ENCODE results near the gene PRRC2A.

The PRRC2A gene

DNA sequence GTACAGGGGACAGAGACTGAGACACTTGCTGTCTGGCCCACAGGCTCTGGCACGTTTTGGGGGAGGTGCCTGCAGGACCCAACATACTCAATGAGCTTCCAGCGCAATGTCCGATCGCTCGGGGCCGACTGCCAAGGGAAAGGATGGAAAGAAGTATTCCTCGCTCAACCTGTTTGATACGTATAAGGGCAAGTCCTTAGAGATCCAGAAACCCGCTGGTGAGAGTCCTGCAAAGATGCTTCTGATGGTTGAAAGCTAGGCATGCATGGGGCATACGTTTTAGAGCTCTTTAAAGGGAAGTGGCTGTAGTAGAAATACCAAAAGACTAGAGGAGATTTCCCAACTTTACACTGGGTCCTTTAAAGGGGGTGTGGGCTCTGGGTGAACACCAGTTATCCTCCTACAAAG is 2.2 kb downstream of the PRRC2A start:
- DNase-seq (ENCODE audit: low read depth in 3 of 3), result no peak

DNA sequence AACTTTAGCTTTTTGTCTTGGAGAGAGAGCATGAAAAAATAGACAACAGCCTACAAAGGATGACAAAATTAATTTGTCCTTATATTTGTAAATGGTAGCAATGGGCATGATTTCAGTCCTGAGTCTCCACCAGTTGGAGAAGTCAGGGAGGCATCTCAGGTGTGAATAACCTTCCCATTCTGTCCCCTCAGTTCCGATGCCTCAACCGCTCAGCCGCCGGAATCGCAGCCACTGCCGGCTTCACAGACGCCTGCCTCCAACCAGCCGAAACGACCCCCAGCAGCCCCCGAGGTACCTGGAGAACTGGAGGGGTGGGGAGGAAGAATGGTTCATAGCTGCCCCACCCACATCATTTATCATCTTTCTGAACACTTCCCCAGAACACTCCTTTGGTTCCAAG is 3.6 kb downstream of the PRRC2A start:
- DNase-seq (ENCODE audit: low read depth in 3 of 3), result no peak

DNA sequence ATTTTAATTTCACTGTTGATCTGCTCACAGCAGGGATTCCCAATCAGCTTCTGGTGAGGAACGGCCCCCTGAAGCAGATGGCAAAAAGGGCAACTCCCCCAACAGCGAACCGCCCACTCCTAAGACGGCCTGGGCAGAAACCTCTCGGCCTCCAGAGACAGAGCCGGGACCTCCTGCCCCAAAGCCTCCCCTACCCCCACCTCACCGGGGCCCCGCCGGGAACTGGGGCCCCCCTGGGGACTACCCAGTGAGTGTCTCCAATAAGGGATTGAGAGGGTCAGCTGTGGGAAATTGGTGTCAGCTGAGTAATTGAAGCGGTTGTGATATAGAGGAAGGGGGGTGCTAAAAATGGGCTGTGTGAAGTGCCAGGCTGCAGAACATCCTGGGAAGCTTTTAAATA is 6.4 kb downstream of the PRRC2A start:
- DNase-seq (ENCODE audit: low read depth in 3 of 3), result no peak

GRCh38 chr6:31627690-31628287 is 7.3 kb downstream of the PRRC2A start:
- no peak for DNase-seq (ENCODE audit: low read depth in 3 of 3)

- no peak for DNase-seq (ENCODE audit: low read depth in 3 of 3)
Measured at GRCh38 chr6:31629014-31629413, 8.5 kb downstream of the PRRC2A start.

GRCh38 chr6:31630177-31630934 is 9.8 kb downstream of the PRRC2A start:
- no peak for DNase-seq (ENCODE audit: low read depth in 3 of 3)

- DNase-seq (ENCODE audit: low read depth in 3 of 3), result no peak
Measured at GRCh38 chr6:31631209-31631608, 10.7 kb downstream of the PRRC2A start.

- DNase-seq (ENCODE audit: low read depth in 3 of 3), result no peak
Measured at GRCh38 chr6:31631681-31632278, 11.3 kb downstream of the PRRC2A start.

DNA sequence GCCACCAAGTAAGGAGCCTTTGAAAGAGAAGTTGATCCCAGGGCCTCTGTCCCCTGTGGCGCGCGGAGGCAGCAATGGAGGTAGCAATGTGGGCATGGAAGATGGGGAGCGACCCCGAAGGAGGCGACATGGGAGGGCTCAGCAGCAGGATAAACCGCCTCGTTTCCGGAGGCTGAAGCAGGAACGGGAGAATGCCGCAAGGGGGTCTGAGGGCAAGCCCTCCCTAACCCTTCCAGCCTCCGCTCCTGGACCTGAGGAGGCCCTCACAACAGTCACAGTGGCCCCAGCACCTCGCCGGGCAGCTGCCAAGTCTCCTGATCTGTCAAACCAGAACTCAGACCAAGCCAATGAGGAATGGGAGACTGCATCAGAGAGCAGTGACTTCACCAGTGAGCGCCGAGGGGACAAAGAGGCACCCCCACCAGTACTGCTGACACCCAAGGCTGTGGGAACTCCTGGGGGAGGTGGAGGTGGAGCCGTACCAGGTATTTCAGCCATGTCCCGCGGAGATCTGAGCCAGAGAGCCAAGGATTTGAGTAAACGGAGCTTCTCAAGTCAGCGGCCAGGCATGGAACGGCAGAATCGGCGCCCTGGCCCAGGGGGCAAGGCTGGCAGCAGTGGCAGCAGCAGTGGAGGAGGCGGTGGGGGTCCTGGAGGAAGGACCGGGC is 11.9 kb downstream of the PRRC2A start:
- no peak for DNase-seq (ENCODE audit: low read depth in 3 of 3)

GRCh38 chr6:31633447-31633846 is 12.9 kb downstream of the PRRC2A start:
- no peak for DNase-seq (ENCODE audit: low read depth in 3 of 3)

GRCh38 chr6:31634131-31634530 is 13.6 kb downstream of the PRRC2A start:
- DNase-seq (ENCODE audit: low read depth in 3 of 3), result no peak

- DNase-seq (ENCODE audit: low read depth in 3 of 3), result no peak
Measured at GRCh38 chr6:31634969-31635575, 14.6 kb downstream of the PRRC2A start.

- no peak for DNase-seq (ENCODE audit: low read depth in 3 of 3)
Measured at GRCh38 chr6:31636698-31637596, 16.4 kb downstream of the PRRC2A start.

DNA sequence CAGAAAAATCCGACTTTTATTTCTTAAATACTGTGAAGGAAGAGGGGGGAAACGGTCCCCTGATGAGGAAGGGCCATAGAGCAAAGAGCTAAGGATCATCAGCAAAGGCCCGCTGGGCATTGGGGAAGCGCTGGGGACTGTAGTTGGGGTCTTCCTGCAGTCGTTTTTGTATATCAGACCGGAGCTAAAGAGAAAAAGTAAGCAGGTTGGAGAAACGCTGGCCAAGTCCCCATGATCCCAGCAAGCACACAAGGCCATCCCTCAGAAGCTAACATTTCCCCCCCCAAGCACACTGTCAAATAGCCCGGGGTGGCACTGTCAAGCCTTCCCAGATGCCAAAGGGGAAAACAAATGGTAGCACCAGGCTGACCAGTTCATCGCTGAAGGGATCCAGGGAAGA is 18.5 kb downstream of the PRRC2A start:
- DNase-seq (ENCODE audit: low read depth in 3 of 3), result no peak

GRCh38 chr6:31639449-31639861 is 18.9 kb downstream of the PRRC2A start:
- peak in 1 of 3 experiments; percentile 40 for DNase-seq (ENCODE audit: low read depth in 3 of 3)

GRCh38 chr6:31640612-31641011 is 20.1 kb downstream of the PRRC2A start:
- no peak for DNase-seq (ENCODE audit: low read depth in 3 of 3)

GRCh38 chr6:31641370-31641769 is 20.9 kb downstream of the PRRC2A start:
- no peak for DNase-seq (ENCODE audit: low read depth in 3 of 3)

- no peak for DNase-seq (ENCODE audit: low read depth in 3 of 3)
Measured at GRCh38 chr6:31642798-31643570, 22.5 kb downstream of the PRRC2A start.

- DNase-seq (ENCODE audit: low read depth in 3 of 3), result no peak
Measured at GRCh38 chr6:31643818-31644454, 23.4 kb downstream of the PRRC2A start.

GRCh38 chr6:31645325-31645724 is 24.8 kb downstream of the PRRC2A start:
- no peak for DNase-seq (ENCODE audit: low read depth in 3 of 3)
